Medulla oblongata (tissue), 1 donor: ENCODE data around the gene OTOG.

Experiments used
- DNase-seq: peaks from one replicate; pipeline ENCODE4 v3.0.0-alpha.2; 2015; ENCODE audit errors: extremely low spot score

Gene OTOG

DNA sequence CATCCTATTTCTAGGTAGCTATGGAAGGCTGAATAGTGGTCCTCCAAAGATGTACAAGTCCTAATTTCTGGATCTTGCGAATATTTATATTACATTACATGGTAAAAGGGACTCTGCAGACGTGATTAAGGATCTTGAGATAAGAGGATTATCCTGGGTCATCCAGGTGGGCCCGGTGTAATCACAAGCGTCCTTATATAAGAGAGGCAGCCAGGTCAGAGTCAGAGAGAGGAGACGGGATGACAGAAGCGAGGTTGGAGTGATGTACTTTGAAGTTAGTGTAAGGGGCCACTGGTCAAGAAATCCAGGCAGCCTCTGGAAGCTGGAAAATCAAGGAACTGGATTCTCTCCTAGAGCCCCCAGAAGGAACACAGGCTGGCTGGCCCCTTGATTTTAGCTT is 102.2 kb downstream of the OTOG start:
- DNase-seq, result no peak

DNA sequence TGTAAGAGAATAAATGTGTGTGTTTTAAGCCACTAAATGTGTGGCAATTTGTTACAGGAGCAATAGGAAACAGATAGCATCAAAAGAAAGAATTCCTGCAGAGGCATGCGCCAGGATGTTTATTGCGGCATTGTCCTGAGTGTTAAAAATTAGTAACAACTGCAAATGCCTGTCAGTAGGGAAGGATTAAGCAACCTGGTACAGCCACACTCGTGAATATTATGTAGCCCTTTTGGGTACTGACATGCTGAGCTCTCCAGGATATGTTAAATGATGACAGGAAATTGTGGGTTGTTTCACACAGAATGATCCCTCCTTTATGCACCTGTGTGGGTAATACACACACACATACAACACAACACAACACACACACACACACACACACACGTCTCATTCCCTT is 102.6 kb downstream of the OTOG start:
- DNase-seq, result no peak

- DNase-seq, result no peak
These were observed 103.3 kb downstream of the OTOG start for GRCh38 chr11:17650127-17650911.

GRCh38 chr11:17651061-17651460 is 104.0 kb downstream of the OTOG start:
- DNase-seq, result no peak

- DNase-seq, result no peak
These were observed 104.6 kb downstream of the OTOG start for GRCh38 chr11:17651681-17652080.

GRCh38 chr11:17652556-17652955 is 105.5 kb downstream of the OTOG start:
- no peak for DNase-seq

- no peak for DNase-seq
These were observed 106.6 kb downstream of the OTOG start for GRCh38 chr11:17653611-17654010.

DNA sequence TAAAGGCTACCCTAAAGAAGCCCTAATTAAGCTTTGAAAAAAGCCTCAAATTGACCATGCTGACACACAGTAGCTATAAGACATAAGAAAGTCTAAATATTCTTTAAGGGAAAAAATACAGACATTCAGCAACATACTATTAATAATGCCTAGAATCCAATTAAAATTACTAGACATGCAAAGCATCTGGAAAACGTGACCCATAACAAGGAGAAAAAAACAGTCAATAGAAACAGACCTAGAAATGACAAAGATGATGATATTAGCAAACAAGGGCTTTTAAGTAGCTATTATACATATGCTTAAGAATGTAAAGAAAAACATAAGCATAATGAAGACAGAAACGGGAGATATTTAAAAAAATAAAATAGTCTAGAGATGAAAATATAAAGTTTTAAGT is 108.6 kb downstream of the OTOG start:
- DNase-seq, result no peak

- no peak for DNase-seq
These were observed 111.2 kb downstream of the OTOG start for GRCh38 chr11:17658211-17658610.

GRCh38 chr11:17668166-17668565 is 121.1 kb downstream of the OTOG start:
- no peak for DNase-seq

DNA sequence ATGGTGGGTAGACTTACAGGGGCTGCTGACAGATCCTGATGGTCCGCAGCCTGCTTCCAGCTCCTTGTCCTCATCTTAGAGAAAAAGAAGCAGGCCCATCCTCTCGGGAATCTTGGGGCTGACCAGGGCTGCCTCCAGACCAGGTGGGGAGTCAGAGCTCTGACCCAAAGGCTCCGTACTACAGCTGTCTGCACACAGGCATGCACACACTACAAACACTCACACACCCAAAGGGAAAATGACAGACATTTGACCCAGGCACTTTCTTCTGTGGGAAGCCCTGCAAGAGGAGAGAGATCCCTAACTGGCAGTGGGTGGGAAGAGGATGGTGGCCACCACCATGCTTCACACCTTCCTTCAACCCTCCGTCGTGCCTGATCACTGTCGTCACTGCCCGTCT is 125.4 kb downstream of the OTOG start:
- DNase-seq, result no peak

- DNase-seq, result no peak
These were observed 126.9 kb downstream of the OTOG start for GRCh38 chr11:17673951-17674350.

DNA sequence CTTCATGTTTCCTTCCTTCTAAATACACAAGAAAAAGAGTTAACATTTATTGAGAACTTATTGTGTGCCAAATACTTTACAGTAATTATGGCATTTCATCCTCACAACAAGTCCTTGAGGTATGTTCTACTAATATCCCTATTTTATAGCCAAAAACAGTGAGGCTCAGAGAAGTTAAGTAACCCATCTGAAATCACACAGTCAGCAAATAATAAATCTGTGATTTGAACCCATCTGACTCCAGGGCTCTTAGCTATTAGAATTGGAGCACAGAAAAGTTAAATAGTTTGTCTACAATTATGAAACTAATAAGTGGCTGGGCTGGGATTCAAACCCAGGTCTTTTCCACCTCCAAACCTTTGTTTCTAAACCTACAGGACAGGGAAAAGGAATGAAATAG is 135.8 kb downstream of the OTOG start:
- no peak for DNase-seq

GRCh38 chr11:17683377-17684161 is 136.5 kb downstream of the OTOG start:
- no peak for DNase-seq

GRCh38 chr11:17684550-17684949 is 137.5 kb downstream of the OTOG start:
- DNase-seq, result no peak

DNA sequence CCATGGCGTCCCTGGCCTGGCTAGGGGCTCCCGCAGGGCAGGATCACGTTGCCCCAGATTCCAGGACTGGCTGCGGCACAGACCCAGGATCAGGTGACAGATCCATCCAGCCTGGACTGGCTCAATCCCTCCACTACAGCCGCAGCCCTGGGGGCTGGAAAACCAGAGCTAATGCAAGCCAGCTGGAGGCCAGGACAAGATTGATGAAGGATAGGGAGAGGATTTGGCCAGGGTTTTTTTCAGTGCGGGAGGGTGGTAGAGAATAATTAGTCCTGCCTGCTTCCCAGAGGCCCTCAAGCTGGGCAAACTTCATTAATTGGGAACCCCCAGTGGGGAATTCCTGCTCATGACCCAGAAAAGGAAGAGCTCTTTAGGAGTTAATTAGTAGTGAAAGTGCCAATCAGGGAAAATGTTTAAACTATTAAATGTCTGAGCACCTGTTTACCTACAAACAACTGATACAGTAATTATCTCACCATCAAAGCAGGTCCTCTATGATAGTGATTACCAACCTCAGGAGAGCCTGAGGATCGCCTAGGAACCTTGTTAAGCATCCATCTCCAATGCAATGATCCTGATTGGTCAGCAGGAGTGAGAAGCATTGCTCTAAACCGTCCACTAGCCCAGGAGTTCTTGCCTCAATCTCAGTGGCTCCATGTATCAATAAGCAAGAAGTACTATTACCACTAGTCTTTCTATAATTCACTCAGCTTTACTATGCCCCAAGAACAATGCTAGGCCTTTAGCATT is 139.3 kb downstream of the OTOG start:
- DNase-seq, result no peak

- DNase-seq, result no peak
These were observed 141.0 kb downstream of the OTOG start for GRCh38 chr11:17687946-17688670.

DNA sequence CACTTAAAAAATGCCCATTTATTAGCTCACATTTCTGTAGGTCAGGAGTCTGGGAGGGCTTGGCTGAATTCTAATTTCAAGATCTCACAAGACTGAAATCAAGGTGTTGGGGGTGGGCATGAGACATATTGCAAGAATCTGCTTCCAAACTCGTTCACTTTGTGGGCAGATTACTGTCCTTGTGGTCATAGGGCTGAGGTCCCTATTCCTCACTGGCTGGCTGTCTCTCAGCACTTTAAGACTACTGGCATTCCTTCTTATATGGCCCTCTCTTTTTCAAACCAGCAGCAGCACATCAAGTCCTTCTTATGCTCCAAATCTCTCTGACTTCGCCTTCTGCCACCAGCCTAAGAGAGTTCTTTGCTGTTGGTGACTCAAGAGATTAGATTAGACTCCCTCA is 144.5 kb downstream of the OTOG start:
- DNase-seq, result no peak

DNA sequence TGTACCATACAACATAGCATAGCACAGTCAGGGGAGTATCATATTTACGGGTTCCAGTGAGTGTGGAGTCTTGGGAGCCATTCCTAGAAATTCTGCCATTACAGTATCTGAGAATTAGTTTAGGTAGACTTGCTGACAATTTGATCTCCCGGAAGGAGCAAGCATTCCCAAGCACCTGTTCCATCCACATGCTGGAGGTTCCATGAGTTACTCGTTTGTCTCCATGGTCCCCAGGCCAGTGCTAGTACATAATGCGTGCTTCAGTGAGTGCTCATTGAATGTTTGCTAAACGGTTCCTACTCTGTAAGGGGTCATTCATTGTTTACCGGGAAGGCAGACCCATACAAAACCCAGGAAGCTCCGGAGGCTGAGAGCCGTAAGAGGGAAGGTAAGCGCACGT is 144.9 kb downstream of the OTOG start:
- DNase-seq, result no peak

DNA sequence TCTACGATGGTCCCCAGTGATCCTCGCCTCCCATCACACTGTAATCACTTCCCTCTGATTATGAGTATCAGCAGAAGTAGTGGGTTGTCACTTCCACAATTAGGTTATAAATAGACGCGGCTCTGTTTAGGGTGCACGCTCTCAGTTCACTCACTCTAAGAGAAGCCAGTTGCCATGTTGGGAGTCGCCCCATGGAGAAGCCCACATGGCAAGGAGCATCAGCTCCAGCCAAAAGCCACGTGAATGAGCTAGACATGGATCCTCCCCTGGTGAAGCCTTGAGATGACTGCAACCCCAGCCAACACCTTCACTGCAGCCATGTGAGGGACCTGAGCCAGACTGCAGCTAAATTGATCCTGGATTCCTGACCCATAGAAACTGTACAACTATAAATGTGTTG is 145.9 kb downstream of the OTOG start:
- no peak for DNase-seq

DNA sequence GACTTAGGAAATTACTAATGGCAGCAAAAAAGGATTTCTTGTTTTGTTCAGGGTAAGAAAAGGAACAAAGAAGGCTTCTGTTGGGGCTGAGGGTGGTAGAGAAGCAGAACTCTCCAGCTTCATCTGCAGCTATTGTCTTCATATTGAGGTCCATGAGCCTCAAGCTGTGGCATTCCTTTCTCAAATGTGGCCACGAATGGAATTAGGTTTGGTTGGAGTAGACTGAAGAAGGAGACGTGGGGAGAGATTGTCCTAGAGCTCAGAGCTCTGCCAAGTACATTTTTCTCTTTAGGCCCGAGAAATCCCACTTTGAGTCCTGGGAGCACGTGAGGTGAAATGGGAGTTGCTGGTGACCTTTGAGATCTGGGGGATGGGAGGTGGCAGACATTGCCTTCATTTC is 146.5 kb downstream of the OTOG start:
- no peak for DNase-seq
